Measurements from ENCODE around the gene ABCD1.
"Not testable (repeated sequence)": the region's sequence is repeated elsewhere in the genome, so short reads cannot be mapped to it uniquely, and the experiment has no call there.

ABCD1 gene

DNA sequence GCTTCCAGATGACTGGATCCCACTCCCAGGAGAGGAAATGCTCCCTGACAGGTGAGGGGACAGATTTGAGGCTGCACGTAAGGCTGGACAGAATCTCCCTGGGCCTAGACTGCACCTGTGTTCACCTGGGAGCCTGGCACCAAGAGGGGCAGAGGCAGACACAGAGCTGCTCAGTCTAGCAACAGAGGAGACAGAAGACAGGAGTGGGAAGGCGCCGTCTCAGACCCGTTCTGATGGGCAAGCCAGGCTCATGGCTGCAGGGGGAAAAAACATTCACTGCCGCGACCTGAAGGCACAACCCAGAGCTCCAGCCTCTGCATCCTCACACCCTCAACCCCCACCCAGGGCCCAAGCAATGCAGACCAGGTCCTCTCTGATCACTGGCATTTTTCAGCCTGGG lies 17.2 kb upstream of the ABCD1 start:
- in situ Hi-C loops (cut with MboI; ENCODE audit: low sequenced_read_pairs) = no loop called here

DNA sequence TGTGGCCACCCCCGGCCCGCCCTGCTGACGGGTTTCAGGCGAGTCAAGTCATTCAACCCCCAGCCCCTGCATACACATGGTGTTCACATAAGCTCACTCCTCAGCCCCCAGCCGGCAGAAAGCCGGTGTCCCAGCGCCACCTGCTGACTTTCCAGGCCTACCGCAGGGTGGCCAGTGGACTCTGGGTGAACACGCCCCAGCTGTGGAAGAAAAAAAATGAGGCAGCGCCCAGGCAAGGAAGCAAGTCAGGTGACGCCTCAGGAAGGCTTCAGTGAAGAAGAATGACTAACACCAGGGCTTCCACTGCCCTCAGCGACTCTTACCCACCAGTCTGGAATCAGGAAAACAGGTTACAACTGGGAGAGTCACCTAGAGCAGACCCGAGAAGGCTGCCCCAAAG lies 16.2 kb upstream of the ABCD1 start:
- in situ Hi-C loops (cut with MboI; ENCODE audit: low sequenced_read_pairs) = no loop called here

DNA sequence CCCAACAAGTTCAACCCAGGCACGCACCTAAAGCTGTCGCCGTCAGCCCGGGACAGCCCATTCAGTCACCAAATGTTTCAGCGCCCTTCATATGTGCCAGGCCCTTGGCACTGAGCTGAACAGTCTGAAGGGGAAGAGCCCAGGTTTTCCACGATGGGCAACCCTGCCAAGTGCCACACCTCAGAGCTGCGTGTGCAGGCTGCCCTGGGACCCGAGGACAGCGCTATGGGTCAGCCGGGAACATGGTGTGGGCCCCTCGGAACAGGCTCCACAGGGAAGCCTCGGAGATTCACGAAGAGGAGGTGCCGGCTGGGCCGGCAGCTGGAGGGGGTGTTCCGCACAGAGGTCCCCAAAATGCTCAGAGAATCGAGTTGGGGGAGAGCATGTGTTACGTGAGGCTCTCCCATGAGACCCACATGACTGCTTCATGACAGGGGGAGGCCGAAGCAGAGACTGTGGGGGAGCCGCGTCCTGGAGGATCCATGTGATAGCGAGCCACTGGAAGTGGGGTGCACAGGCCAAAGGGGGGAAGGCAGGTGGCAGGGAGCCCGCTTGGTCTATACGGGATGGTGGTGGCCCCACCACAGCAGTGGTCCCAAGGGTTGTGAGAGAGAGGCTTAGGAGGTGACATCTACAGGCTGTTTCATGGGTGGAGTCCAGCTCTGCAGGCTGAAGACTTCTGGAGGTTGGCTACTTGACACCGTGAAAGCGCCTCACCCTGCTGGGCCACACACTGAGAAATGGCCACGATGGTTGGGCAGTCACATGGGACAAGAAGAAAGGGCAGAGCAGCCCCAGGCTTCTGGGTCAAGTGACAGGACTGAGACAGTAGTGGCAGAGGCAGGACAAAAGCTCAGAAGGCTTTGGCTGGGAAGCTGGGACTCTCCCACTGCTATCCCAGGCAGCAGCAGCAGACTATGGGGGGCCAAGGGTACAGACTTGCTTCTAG lies 14.7 kb upstream of the ABCD1 start:
- in situ Hi-C loops (cut with MboI; ENCODE audit: low sequenced_read_pairs) = no loop called here

DNA sequence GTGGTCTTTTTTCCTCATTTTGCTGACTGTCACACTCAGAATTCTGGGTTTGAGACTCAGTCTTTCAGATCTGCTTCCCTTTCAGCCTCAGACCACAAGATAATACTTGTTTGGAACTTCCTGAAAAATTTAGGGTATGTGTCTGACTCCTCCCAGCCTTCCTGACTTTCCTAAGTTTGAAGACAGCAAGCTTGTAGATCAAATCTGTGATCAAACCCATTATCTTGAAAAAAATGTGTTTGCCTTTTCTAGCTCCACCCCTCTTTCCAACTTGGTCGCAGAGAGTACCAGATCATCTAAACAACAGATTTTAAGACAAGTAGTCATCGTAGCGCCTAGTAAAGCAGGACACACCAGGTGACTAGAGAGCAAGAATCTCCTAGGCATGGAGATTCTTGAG lies 10.4 kb upstream of the ABCD1 start:
- in situ Hi-C loops (cut with MboI; ENCODE audit: low sequenced_read_pairs) = no loop called here

DNA sequence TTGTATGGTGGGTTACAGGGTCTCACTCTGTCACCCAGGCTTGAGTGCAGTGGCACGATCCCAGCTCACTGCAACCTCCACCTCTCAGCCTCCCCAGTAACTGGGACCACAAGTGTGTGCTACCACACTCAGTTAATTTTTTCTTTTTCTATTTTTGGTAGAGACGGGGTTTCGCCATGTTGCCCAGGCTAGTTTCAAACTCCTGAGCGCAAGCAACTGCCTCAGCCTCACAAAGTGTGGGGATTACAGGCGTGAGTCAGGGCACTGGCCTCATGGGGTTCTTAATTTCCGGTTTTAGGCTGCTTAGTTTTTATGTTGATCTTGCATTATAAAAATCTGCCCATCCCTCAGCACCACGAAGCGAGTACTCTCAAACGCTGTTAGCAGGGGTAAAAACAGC lies 7.2 kb upstream of the ABCD1 start:
- in situ Hi-C loops (cut with MboI; ENCODE audit: low sequenced_read_pairs) = no loop called here

DNA sequence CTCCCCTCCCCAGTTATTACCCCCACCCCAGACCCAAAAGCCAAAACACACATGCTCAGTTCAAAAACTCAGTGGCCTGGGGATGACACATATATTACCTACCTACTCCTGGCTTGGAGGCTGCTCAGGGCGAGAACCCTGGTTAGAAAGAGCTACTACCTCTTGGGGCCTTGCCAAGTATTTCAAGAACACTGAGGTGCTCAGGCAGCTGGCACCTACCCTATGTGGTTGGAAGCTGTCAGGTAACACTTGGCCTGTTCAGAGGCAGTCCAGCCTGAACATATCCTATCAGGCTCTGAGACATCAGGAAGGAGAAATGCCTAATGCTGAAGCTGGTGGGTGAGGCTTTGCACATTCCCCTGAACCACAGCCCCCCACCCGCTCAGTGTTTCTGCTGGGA lies 5.4 kb upstream of the ABCD1 start:
- in situ Hi-C loops (cut with MboI; ENCODE audit: low sequenced_read_pairs) = no loop called here

DNA sequence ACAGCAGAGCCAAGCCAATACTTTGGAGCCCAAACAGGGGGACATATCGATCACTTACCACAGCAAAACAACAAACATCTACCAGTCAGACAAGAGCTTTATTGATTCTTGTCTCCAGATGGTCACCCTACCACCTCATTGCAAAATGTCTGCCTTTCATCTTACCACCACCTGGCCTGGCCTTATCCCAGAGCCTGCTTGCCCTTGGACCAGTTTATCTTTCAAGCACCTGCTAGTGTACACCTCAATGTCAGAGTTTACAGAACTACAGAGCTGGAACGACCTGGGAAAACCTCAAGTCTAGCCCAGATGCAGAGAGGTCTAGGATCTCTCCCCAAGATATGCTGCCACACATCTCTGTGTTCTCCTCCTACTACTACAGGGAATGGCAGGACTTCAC lies 5.0 kb upstream of the ABCD1 start:
- in situ Hi-C loops (cut with MboI; ENCODE audit: low sequenced_read_pairs) = no loop called here

DNA sequence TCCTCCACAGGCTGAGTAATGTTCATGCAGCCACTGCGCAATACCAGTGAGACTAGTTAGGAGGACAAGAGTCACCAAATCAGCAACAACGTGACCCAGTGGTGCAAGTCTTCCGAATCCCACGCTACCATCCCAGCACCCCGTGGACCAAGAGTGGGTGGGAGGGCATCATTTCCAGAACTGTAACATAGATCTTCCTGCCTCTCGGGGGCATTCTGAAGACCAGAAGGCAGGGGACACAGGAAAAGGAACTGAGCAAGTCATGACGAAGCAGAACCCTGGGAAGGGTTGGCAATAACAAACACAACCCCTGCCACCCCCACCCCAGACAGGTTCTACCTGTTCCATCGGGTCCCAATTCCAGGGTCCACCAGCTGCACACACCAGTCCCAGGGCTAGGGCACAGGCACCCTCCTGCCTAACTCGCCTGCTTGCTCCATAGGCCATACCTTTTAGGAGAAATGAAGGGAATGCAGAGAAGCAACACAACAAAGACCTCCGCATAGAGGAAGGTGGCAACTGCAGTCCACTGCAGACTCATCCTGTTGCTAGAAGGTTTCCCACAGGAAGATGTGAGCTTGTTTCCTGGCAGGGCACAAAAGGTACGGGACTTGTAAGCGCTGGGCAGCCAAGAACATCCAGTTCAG lies 1.8 kb upstream of the ABCD1 start:
- in situ Hi-C loops (cut with MboI; ENCODE audit: low sequenced_read_pairs) = no loop called here

DNA sequence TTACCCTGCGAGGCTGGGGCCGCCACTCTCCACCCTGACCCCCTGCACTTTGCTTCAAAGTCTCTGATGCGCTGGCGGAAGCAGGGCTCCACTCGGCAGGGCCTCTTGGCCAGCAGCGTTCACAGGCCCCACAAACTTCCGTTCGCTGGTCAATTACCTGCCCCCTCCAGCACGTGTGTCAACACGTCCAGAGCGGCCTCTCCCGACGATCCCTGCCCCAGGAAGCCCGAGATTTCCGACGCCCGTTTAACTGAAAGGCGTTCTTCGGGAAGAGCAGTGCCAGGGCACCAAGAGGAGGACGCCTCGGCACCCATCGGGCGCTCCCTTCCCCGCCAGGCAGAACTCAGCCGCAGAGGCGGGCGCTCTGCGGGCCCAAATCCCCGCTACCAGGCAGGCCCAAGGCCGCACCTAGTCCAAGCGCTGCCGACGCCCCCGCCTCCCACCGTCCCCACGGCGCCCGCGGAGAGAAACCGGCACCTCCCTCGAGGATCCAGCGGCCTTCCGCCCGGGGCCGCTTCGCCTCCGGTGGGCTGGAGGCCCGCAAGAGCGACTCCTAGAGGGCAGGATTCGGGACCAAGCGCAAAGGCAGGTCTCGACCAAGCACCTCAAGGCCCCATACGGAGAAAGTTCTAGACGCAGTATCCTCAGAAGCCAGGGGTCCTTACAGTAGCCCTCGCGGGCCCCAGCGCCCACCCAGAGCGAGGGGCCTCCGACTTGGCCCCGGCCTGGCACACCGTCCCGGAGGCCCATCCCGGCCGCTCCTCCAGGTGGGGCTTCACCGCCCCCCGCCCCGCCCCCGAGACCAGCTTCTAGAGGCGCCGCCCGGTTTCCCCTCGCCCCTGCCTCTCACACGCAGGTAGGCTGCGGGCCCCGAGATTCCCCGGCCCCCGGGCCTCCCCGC lies 1.1 kb upstream of the ABCD1 start:
- in situ Hi-C loops (cut with MboI; ENCODE audit: low sequenced_read_pairs) = no loop called here

DNA sequence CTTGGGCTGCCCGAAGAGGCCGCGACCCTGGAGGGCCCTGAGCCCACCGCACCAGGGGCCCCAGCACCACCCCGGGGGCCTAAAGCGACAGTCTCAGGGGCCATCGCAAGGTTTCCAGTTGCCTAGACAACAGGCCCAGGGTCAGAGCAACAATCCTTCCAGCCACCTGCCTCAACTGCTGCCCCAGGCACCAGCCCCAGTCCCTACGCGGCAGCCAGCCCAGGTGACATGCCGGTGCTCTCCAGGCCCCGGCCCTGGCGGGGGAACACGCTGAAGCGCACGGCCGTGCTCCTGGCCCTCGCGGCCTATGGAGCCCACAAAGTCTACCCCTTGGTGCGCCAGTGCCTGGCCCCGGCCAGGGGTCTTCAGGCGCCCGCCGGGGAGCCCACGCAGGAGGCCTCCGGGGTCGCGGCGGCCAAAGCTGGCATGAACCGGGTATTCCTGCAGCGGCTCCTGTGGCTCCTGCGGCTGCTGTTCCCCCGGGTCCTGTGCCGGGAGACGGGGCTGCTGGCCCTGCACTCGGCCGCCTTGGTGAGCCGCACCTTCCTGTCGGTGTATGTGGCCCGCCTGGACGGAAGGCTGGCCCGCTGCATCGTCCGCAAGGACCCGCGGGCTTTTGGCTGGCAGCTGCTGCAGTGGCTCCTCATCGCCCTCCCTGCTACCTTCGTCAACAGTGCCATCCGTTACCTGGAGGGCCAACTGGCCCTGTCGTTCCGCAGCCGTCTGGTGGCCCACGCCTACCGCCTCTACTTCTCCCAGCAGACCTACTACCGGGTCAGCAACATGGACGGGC lies 579 bp downstream of the ABCD1 start:
- in situ Hi-C loops (cut with MboI; ENCODE audit: low sequenced_read_pairs) = no loop called here

DNA sequence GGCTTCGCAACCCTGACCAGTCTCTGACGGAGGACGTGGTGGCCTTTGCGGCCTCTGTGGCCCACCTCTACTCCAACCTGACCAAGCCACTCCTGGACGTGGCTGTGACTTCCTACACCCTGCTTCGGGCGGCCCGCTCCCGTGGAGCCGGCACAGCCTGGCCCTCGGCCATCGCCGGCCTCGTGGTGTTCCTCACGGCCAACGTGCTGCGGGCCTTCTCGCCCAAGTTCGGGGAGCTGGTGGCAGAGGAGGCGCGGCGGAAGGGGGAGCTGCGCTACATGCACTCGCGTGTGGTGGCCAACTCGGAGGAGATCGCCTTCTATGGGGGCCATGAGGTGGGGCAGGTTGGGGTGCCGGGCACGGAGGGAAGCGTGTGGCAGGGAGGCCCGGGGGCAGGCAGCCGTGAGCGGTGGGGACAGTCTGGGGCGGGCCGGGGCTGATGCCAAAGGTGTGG lies 1.2 kb downstream of the ABCD1 start:
- in situ Hi-C loops (cut with MboI; ENCODE audit: low sequenced_read_pairs) = no loop called here

DNA sequence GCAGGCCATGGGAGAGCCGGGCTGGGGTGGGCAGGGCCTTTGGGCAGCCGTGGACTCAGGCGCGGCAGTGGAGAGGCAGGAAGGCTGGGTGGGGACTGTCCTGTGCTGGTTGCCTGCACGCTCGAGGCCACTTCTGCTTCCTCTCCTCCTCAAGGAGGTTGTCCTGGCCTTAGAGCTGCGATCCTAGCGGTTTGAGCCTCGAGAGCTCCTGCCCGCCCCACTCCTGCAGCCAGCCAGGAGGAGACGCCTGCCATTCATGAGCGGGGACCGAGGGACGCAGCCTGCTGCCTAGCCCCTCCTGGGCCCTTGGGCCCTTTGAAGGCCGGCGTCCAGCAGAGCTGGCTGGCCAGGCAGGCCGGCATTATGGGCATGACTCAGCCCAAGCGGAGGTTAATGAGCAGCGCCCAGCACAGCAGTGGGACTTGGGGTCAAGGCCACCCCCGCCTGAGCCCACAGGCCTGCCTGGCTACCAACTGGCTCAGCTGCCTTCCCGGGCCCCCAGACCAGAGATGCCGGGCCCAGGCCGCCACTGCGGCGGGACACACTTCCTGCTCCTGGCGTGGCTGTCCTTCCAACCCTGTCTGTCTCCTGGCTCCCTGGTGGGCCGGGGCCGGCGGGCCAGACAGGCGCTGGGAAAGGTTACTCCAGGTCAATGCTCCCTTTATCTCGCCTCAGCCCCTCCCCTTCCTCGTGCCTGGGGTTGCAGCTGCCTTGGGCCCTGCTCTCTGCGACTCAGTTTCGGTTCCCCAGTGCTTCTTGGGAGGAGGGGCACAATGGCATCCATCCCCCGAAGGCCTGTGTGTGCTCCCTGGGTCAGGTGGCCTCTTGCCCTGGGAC lies 1.8 kb downstream of the ABCD1 start:
- in situ Hi-C loops (cut with MboI; ENCODE audit: low sequenced_read_pairs) = no loop called here

DNA sequence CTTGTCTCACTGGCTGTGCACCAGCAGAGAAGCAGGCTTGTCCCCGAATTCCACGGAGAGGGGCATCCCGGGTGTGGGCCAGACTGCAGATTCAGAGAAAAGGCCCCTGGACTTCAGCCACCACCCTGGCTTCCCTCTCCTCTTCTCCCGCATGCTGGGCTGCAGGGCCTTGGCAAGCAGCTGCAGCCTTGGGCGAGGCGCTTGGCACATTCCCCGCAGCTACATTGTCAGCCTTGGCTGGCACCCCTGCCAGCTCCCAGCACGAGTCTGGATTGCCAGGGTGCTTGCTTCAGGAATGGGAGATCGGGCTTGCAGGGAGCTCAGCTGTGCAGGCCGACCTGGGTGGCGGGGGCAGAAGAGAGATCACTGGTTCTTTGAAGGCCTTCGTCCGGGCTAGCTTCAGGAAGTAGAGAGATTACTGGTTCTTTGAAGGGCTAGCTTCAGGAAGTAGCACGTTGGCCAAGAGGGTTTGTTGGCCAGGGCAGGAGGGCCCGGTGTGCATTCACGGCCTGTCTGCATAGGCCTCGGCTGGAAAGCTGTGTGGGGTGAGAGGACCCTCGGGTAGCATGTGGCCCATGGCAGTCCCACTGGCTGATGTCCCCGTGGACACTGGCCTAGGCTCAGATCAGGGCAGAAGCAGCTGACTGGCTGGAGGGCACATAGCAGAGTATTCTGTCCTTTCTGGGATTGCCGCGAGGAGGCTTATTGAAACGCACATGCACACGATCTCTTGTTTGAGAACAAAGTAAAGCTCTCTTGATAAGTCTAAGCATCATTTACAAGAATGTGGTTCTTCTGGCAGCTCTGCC lies 2.7 kb downstream of the ABCD1 start:
- in situ Hi-C loops (cut with MboI; ENCODE audit: low sequenced_read_pairs) = no loop called here

DNA sequence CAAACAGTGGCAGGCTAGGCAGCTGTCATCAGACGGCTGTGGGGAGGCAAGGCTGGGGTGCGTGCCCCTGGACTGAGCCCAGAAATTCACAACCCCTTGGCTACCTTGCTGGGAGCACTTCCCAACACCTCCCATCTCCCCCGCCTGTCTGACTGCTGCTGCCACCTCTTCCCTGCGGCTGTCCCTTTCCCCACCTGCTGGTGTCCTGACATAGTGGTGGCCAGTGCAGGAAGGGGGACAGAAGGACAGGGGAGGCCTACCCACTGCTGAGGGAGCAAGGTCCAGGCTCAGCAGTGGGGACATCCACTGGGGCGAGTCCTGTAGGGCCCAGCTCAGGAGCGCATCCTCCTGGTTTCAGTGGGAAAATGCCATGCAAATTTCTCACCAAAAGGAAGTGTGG lies 3.4 kb downstream of the ABCD1 start:
- in situ Hi-C loops (cut with MboI; ENCODE audit: low sequenced_read_pairs) = no loop called here

DNA sequence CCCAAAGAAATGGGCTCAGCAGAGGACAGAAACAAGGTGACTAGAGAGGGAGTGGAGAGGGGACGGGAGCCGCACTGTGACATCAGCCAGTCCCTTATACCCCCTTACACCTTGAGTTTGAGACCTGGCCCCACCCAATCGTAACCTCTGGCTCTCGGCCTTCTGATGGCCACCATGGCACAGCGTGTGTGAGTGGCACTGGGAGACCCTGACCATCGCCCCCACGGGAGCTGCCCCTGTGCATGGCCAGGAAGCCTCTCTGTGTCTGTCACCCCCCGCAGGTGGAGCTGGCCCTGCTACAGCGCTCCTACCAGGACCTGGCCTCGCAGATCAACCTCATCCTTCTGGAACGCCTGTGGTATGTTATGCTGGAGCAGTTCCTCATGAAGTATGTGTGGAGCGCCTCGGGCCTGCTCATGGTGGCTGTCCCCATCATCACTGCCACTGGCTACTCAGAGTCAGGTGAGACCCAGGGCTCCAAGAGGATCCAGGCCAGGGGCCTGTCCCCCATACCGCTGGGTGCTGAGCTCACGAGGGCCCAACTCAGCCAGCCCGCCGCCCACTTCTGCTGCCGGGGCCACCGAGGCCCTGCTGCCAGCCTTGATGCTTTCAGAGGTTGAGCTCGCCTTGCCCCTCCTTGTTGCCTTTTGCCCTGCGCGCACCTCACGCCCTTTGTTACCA lies 4.4 kb downstream of the ABCD1 start:
- in situ Hi-C loops (cut with MboI; ENCODE audit: low sequenced_read_pairs) = no loop called here

DNA sequence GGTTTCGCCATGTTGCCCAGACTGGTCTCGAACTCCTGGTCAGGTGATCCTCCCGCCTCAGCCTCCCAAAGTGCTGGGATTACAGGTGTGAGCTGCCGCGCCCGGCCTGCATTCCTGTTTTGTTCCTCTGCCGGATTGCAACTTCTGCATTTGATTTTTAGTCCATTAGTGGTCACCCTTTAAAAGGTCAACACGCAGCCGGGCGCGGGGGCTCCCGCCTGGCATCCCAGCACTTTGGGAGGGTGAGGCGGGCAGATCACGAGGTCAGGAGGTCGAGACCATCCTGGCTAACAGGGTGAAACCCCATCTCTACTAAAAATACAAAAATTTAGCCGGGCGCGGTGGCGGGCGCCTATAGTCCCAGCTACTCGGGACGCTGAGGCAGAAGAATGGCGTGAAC lies 5.5 kb downstream of the ABCD1 start:
- in situ Hi-C loops (cut with MboI; ENCODE audit: low sequenced_read_pairs) = not testable (repeated sequence)

DNA sequence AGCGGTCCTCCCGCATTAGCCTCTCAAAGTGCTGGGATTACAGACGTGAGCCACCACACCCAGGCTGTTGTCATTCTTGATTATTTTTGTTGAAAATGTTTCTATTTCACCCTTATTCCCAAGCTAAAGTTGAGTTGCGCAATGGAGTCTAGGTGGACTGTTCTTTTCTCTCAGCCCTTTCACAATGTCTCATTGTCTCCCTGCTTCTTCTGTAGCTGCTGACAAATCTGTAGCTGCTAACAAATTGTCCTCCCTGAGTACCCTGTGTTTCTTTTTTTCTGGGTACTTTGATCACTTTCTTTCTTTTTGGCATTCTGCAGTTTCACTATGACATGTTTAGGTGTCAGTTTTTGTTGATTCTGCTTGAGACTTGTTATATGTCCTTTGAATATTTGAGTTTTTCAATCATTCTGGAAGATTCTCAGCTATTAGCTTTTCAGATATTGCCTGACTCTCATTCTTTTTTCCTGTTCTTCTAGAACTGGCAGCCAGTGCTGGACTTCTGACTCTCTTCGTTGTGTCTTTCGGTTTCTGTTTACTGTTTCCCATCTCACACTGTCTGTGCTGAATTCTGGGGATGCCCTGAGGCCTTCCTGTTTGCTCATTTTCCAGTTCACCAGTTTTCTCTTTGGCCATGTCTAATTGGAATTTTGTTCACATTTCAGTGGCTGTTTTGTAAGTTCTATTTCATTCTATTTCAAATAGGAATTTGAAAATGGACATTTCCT lies 6.6 kb downstream of the ABCD1 start:
- in situ Hi-C loops (cut with MboI; ENCODE audit: low sequenced_read_pairs) = no loop called here

DNA sequence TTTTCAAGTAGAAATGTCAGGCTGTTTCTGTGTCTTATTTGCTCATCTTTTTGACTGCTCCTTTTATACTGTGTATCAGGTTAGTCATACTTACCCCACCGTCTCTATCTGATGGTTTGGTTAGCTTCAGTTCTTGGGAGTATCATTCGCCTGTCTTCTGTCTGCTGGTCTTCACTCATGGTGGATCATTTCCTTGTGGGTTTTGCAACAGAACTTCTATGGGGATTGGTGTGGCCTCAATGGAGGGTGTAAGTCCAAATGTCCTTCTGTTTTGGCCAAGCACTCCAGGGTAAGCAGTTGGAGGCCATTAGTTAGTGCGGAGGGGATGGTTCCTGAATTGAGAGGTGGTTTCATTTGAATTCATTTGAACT lies 7.2 kb downstream of the ABCD1 start:
- in situ Hi-C loops (cut with MboI; ENCODE audit: low sequenced_read_pairs) = no loop called here
